T47D (cell line): Measurements from ENCODE around the gene WSCD2.

Experiments
- DNase-seq, 2 experiments: peaks; one replicate each; pipeline versions ENCODE4 v3.0.0 to v3.0.0-alpha.2; 2011 to 2012; ENCODE audit warnings: low read depth in 1 of 2, low spot score in 1 of 2
- JUND ChIP-seq: IDR thresholded peaks from 2 replicates; pipeline ENCODE4 v1.6.1; 2012; ENCODE audit warnings: low read depth
- in situ Hi-C: cut with HindIII; loops from 2 replicates; pipeline ENCODE4 v1.10.0; 2016; ENCODE audit warnings: low sequenced_read_pairs, low pct_unique_long_range_greater_than_20kb

WSCD2 gene

GRCh38 chr12:108166505-108166904, 37.4 kb downstream of the WSCD2 start:
- TF ChIP-seq JUND, result no peak
- in situ Hi-C loops, result no loop called here
- no peak for DNase-seq

GRCh38 chr12:108167974-108168373, 38.9 kb downstream of the WSCD2 start:
- no peak for DNase-seq
- TF ChIP-seq JUND, result no peak
- in situ Hi-C loops, result no loop called here

GRCh38 chr12:108169708-108170107, 40.6 kb downstream of the WSCD2 start:
- no peak for DNase-seq
- TF ChIP-seq JUND, result no peak
- in situ Hi-C loops, result no loop called here

GRCh38 chr12:108170164-108170563, 41.1 kb downstream of the WSCD2 start:
- in situ Hi-C loops, result no loop called here
- TF ChIP-seq JUND, result no peak
- DNase-seq, result no peak

GRCh38 chr12:108172033-108172432, 42.9 kb downstream of the WSCD2 start:
- in situ Hi-C loops, result no loop called here
- no peak for TF ChIP-seq JUND
- DNase-seq, result no peak

GRCh38 chr12:108173160-108173559, 44.1 kb downstream of the WSCD2 start:
- no peak for TF ChIP-seq JUND
- in situ Hi-C loops, result no loop called here
- DNase-seq, result no peak

- no peak for DNase-seq
- in situ Hi-C loops, result no loop called here
- no peak for TF ChIP-seq JUND
These were observed 44.8 kb downstream of the WSCD2 start for GRCh38 chr12:108173892-108174291.

GRCh38 chr12:108174641-108175040, 45.6 kb downstream of the WSCD2 start:
- no peak for TF ChIP-seq JUND
- DNase-seq, result no peak
- in situ Hi-C loops, result no loop called here

GRCh38 chr12:108175310-108175709, 46.2 kb downstream of the WSCD2 start:
- in situ Hi-C loops, result no loop called here
- TF ChIP-seq JUND, result no peak
- no peak for DNase-seq

- DNase-seq, result no peak
- in situ Hi-C loops, result no loop called here
- TF ChIP-seq JUND, result no peak
These were observed 47.2 kb downstream of the WSCD2 start for GRCh38 chr12:108176292-108176691.

GRCh38 chr12:108177131-108177530, 48.0 kb downstream of the WSCD2 start:
- no peak for TF ChIP-seq JUND
- no peak for DNase-seq
- in situ Hi-C loops, result no loop called here

- in situ Hi-C loops, result no loop called here
These were observed 50.2 kb downstream of the WSCD2 start for GRCh38 chr12:108179305-108179704.

GRCh38 chr12:108180255-108181094, 51.4 kb downstream of the WSCD2 start:
- no peak for DNase-seq
- TF ChIP-seq JUND, result no peak
- in situ Hi-C loops, result no loop called here

More at GRCh38 chr12:108179305-108179704, 50.2 kb downstream of the WSCD2 start:
- no peak for DNase-seq
- TF ChIP-seq JUND, result no peak

- no peak for TF ChIP-seq JUND
These were observed 52.0 kb downstream of the WSCD2 start for GRCh38 chr12:108181095-108181454.

More at GRCh38 chr12:108181095-108181454, 52.0 kb downstream of the WSCD2 start:
- in situ Hi-C loops, result no loop called here
- no peak for DNase-seq
